ENCODE results near the gene CRYBG3. TPM values are rescaled to one million over a fixed set of nuclear protein-coding genes. Genes with fewer than 3 reads are reported as not detected.

CRYBG3 gene
- total and polyA plus RNA-seq, 2 of the 13 experiments (the other 11 are each of a cell fraction or from before 2014, with no cell fraction given) = 3.8 to 15.9 TPM

DNA sequence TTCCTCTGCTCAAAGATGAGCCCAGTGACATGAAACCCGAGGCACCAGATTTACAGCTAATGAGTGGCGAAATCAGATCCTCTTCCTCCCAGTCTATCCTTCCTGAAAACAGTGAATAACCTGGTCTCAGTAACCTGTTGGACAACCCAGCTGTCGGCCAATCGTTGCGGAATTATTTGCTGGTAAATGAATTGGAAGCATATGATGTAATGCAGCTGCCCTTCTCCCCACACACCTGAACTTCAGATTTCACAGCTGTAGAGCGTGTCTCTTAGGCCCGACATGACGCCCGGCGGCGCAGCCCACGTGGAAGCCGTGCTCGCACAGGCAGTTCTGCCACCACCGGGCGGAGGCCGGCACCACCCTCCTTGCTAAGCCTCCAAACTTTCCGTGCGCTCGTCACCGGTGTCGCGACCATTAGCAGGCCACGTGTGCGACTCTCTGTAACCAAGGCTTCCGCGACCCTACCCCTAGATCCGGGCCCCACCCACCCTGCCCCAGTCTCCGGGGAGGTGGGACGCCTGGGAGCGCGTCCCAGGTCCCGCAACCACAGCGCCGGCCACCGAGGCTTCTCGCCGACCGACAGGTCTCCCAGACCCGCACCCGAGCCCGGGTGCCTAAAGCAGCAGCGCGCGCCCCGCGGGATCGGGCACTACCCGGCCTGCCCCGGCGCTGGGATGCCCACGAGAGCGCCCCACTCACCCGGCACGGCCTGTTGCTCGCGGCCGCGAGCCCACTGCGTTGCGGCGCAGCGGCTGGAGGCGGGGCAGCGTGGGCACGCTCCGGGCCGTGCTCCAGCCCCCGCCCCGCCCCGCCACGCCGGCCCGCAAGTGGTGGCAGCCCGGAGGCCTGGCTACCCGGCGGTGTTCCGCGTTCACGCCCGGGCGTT is 150.1 kb downstream of the CRYBG3 start, which contains the start of gene RIOX2 (continued):
- TF ChIP-seq, protein P1, sequence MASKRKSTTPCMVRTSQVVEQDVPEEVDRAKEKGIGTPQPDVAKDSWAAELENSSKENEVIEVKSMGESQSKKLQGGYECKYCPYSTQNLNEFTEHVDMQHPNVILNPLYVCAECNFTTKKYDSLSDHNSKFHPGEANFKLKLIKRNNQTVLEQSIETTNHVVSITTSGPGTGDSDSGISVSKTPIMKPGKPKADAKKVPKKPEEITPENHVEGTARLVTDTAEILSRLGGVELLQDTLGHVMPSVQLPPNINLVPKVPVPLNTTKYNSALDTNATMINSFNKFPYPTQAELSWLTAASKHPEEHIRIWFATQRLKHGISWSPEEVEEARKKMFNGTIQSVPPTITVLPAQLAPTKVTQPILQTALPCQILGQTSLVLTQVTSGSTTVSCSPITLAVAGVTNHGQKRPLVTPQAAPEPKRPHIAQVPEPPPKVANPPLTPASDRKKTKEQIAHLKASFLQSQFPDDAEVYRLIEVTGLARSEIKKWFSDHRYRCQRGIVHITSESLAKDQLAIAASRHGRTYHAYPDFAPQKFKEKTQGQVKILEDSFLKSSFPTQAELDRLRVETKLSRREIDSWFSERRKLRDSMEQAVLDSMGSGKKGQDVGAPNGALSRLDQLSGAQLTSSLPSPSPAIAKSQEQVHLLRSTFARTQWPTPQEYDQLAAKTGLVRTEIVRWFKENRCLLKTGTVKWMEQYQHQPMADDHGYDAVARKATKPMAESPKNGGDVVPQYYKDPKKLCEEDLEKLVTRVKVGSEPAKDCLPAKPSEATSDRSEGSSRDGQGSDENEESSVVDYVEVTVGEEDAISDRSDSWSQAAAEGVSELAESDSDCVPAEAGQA (IDR thresholded peaks at IDR 0.05; ENCODE audit: low read depth) = no peak
- TF ChIP-seq, protein P1 (CRISPR knock-in tag; IDR thresholded peaks at IDR 0.05; ENCODE audit: borderline replicate concordance) = no peak
- TF ChIP-seq MNT (IDR thresholded peaks at IDR 0.05) = peak; percentile 67
- TF ChIP-seq DMTF1 (CRISPR knock-in tag; IDR thresholded peaks at IDR 0.05) = no peak
- TF ChIP-seq MAZ (IDR thresholded peaks at IDR 0.05; ENCODE audit: borderline replicate concordance, low read depth, low read length) = no peak; the same call in 1 of the 2 replicates
- peak; percentile 84 for TF ChIP-seq MAZ (CRISPR knock-in tag; IDR thresholded peaks at IDR 0.05; ENCODE audit: low read depth)
- TF ChIP-seq ZNF230 (CRISPR knock-in tag; IDR thresholded peaks at IDR 0.05) = no peak
- TF ChIP-seq ATF4 (CRISPR knock-in tag; IDR thresholded peaks at IDR 0.05) = peak in 1 of 2 experiments; percentile 81; a peak in 2 of 4 replicates
- TF ChIP-seq ZNF138 (CRISPR knock-in tag; IDR thresholded peaks at IDR 0.05; ENCODE audit: low read depth) = 0 out of 2 replicates have a peak, but pooled peaks have one; percentile 45
- TF ChIP-seq TOE1 (CRISPR knock-in tag; IDR thresholded peaks at IDR 0.05) = no peak
- TF ChIP-seq ZNF263 (CRISPR knock-in tag; IDR thresholded peaks at IDR 0.05) = peak; percentile 42; the same call in 1 of the 2 replicates
- TF ChIP-seq ZSCAN9 (CRISPR knock-in tag; IDR thresholded peaks at IDR 0.05; ENCODE audit: borderline replicate concordance) = no peak
- TF ChIP-seq ZMAT3 (CRISPR knock-in tag; conservative IDR thresholded peaks at IDR 0.05) = no peak
- TF ChIP-seq ZNF709 (CRISPR knock-in tag; IDR thresholded peaks at IDR 0.05) = peak; percentile 71; the same call in 1 of the 2 replicates
- TF ChIP-seq ZNF770 (CRISPR knock-in tag; IDR thresholded peaks at IDR 0.05) = peak; percentile 64; the same call in 1 of the 2 replicates
